ENCODE results near the gene CACTIN.
"Not testable (repeated sequence)": the region's sequence is repeated elsewhere in the genome, so short reads cannot be mapped to it uniquely, and the experiment has no call there.

CACTIN gene

GRCh38 chr19:3663838-3664237, 37.2 kb upstream of the CACTIN start:
- DNase-seq (ENCODE audit: low read depth in 2 of 2): no peak

GRCh38 chr19:3661284-3662238, 35.0 kb upstream of the CACTIN start:
- no peak for DNase-seq (ENCODE audit: low read depth in 2 of 2)

- DNase-seq (ENCODE audit: low read depth in 2 of 2): no peak
Observed at GRCh38 chr19:3660493-3661219, 34.1 kb upstream of the CACTIN start.

GRCh38 chr19:3659746-3660112, 33.1 kb upstream of the CACTIN start:
- DNase-seq (ENCODE audit: low read depth in 2 of 2): no peak

- DNase-seq (ENCODE audit: low read depth in 2 of 2): no peak
Observed at GRCh38 chr19:3658870-3659745, 32.5 kb upstream of the CACTIN start.

- no peak for DNase-seq (ENCODE audit: low read depth in 2 of 2)
Observed at GRCh38 chr19:3658004-3658869, 31.6 kb upstream of the CACTIN start.

GRCh38 chr19:3657395-3657769, 30.8 kb upstream of the CACTIN start:
- DNase-seq (ENCODE audit: low read depth in 2 of 2): no peak

- no peak for DNase-seq (ENCODE audit: low read depth in 2 of 2)
Observed at GRCh38 chr19:3656747-3657394, 30.3 kb upstream of the CACTIN start.

- no peak for DNase-seq (ENCODE audit: low read depth in 2 of 2)
Observed at GRCh38 chr19:3656073-3656746, 29.6 kb upstream of the CACTIN start.

GRCh38 chr19:3655402-3656072, 28.9 kb upstream of the CACTIN start:
- no peak for DNase-seq (ENCODE audit: low read depth in 2 of 2)

GRCh38 chr19:3653865-3654513, 27.4 kb upstream of the CACTIN start:
- DNase-seq (ENCODE audit: low read depth in 2 of 2): no peak

- no peak for DNase-seq (ENCODE audit: low read depth in 2 of 2)
Observed at GRCh38 chr19:3653081-3653795, 26.6 kb upstream of the CACTIN start.

GRCh38 chr19:3652422-3652821, 25.8 kb upstream of the CACTIN start:
- DNase-seq (ENCODE audit: low read depth in 2 of 2): no peak

GRCh38 chr19:3651684-3652083, 25.1 kb upstream of the CACTIN start:
- DNase-seq (ENCODE audit: low read depth in 2 of 2): no peak

GRCh38 chr19:3649888-3650287, 23.3 kb upstream of the CACTIN start:
- DNase-seq (ENCODE audit: low read depth in 2 of 2): no peak

- DNase-seq (ENCODE audit: low read depth in 2 of 2): no peak
Observed at GRCh38 chr19:3648037-3648905, 21.7 kb upstream of the CACTIN start.

- DNase-seq (ENCODE audit: low read depth in 2 of 2): not testable (repeated sequence)
Observed at GRCh38 chr19:3647102-3647501, 20.5 kb upstream of the CACTIN start.

Measured in stimulated activated CD4-positive, alpha-beta T cell treated with anti-CD3 and anti-CD28 coated beads, Interleukin-12 subunit alpha, Interleukin-12 subunit beta, amount 100 ng/mL, for 24 hours (primary cell).